22Rv1 (cell line): ENCODE measurements around the gene WDR44.

Experiments used
- CTCF ChIP-seq: fragments of 450-650 bp; IDR thresholded peaks from 2 replicates; pipeline ENCODE4 v1.5.1; 2017; ENCODE audit warnings: mild to moderate bottlenecking
- ZFX ChIP-seq: fragments of 450-650 bp; IDR thresholded peaks from 2 replicates; pipeline ENCODE4 v1.6.1; 2017; ENCODE audit warnings: antibody characterized with exemption, borderline replicate concordance

- TF ChIP-seq CTCF, result no peak
- TF ChIP-seq ZFX, result no peak
Measured at GRCh38 chrX:118347131-118347530, 1.2 kb downstream of the WDR44 start.
